Measurements from ENCODE around the gene FRMD3. TPM values are rescaled to one million over a fixed set of nuclear protein-coding genes. Genes with fewer than 3 reads are reported as not detected.
"Not testable (repeated sequence)": the region's sequence is repeated elsewhere in the genome, so short reads cannot be mapped to it uniquely, and the experiment has no call there.

FRMD3 gene
- total RNA-seq, 2 donors from 2014 or later = 2.1 to 4.6 TPM

DNA sequence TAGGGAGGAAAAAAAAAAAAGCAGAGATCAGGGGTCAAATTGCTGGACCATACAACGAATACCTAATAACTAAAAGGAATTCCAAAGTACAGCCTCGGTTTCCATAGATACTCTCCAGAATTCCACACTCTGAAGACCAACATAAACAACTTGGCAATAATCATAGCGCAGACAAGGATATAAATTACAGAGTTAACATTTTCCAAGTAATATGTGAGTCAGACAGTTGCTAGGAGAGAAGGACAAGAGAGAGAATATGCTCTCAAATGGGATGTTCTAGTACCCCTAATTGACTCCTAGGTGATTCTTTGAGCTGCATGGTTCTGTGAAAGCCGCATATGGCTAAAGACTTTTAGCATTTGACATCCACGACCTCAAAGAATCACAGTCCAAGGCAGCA, 165.2 kb downstream of the FRMD3 start:
- intact Hi-C loops (cut with DNase I) = no loop called here
- Histone ChIP-seq H3K4me3 (no peak overlapping the region), H3K4me1 (no peaks in the 10 kb centered on the region), H3K36me3 (replicated peaks in 1 of 2; ENCODE audit: insufficient read depth in 1 of 2, low read depth in 2 of 2) (no peaks in the 10 kb centered on the region), H3K27me3 (no peaks in the 10 kb centered on the region), H3K9me3 (no peaks in the 10 kb centered on the region), H3K27ac (no peak overlapping the region)
- no peak for ATAC-seq
- no peak for DNase-seq
- 60 to 69% methylated on average over 5 of the region's 5 CpGs for WGBS, 2 donors
- no peak for TF ChIP-seq POLR2A (IDR thresholded peaks at IDR 0.05)
- TF ChIP-seq, protein P1, sequence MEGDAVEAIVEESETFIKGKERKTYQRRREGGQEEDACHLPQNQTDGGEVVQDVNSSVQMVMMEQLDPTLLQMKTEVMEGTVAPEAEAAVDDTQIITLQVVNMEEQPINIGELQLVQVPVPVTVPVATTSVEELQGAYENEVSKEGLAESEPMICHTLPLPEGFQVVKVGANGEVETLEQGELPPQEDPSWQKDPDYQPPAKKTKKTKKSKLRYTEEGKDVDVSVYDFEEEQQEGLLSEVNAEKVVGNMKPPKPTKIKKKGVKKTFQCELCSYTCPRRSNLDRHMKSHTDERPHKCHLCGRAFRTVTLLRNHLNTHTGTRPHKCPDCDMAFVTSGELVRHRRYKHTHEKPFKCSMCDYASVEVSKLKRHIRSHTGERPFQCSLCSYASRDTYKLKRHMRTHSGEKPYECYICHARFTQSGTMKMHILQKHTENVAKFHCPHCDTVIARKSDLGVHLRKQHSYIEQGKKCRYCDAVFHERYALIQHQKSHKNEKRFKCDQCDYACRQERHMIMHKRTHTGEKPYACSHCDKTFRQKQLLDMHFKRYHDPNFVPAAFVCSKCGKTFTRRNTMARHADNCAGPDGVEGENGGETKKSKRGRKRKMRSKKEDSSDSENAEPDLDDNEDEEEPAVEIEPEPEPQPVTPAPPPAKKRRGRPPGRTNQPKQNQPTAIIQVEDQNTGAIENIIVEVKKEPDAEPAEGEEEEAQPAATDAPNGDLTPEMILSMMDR (IDR thresholded peaks at IDR 0.05) = no peak

DNA sequence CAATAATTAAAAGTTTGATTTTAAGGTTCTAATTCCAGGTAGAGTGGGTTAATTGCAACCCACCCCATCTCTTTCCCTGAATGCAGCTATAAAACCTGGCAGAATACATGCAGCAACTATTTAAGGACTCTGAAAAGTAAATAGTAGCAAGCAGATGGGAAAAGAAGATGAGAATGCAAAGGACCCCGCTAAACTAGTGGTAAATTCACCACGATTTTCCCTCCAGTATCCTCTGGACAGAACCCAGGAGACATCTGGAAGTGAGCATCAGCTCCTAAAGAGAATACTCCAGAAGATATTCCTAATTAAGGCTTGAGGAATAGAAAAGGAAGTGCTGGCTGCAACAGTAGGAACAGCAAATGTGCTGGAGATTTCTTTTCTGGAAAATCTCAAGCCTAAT, 170.9 kb downstream of the FRMD3 start:
- no peaks in the 10 kb centered on the region for H3K27me3 ChIP-seq
- no peaks in the 10 kb centered on the region for H3K36me3 ChIP-seq (replicated peaks in 1 of 2; ENCODE audit: insufficient read depth in 1 of 2, low read depth in 2 of 2)
- intact Hi-C loops (cut with DNase I) = no loop called here
- ATAC-seq (no peak), DNase-seq (no peak)
- H3K27ac ChIP-seq = no peak overlapping the region
- 52 to 62% methylated on average over 2 of the region's 2 CpGs for WGBS, 2 donors
- peaks cover 5% of the 10 kb centered on the region for H3K4me1 ChIP-seq
- H3K9me3 ChIP-seq = no peaks in the 10 kb centered on the region
- H3K4me3 ChIP-seq = no peak overlapping the region
- TF ChIP-seq, protein P1 (IDR thresholded peaks at IDR 0.05) = no peak
- no peak for TF ChIP-seq POLR2A (IDR thresholded peaks at IDR 0.05)

DNA sequence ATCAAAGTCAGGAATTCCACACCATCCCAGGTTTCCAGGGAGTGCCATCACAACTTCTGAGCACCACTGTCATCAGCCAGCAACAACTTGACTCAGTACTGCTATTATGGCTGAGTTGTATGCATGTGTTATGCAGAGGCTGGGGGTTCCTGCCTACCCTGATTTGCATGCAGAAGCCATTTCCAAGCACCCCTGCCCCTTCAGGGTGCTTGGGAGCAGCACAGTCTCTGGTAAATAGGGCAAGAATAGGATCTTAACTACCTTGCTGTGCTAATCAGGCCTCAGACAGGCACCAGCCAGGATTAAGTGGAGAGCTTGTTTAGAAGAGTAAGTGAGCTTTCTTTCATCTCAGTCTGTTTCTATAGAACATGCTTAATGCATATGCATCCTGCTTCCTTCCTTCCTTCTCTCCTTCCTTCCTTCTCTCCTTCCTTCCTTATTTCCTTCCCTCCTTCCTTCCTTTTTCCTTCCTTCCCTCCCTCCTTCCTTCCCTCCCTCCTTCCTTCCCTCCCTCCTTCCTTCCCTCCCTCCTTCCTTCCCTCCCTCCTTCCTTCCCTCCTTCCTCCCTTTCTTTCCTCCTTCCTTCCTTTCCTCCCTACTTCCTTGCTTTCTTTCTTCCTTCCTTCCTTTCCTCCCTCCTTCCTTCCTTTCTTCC, 175.7 kb downstream of the FRMD3 start:
- H3K9me3 ChIP-seq = no peaks in the 10 kb centered on the region
- TF ChIP-seq, protein P1 (IDR thresholded peaks at IDR 0.05) = no peak
- TF ChIP-seq POLR2A (IDR thresholded peaks at IDR 0.05) = no peak
- intact Hi-C loops (cut with DNase I) = no loop called here
- H3K36me3 ChIP-seq (replicated peaks in 1 of 2; ENCODE audit: insufficient read depth in 1 of 2, low read depth in 2 of 2) = no peaks in the 10 kb centered on the region
- ATAC-seq (no peak), DNase-seq (no peak)
- no peak overlapping the region for H3K4me3 ChIP-seq
- H3K27me3 ChIP-seq = no peaks in the 10 kb centered on the region
- no peak overlapping the region for H3K27ac ChIP-seq
- H3K4me1 ChIP-seq = peaks cover 5% of the 10 kb centered on the region

DNA sequence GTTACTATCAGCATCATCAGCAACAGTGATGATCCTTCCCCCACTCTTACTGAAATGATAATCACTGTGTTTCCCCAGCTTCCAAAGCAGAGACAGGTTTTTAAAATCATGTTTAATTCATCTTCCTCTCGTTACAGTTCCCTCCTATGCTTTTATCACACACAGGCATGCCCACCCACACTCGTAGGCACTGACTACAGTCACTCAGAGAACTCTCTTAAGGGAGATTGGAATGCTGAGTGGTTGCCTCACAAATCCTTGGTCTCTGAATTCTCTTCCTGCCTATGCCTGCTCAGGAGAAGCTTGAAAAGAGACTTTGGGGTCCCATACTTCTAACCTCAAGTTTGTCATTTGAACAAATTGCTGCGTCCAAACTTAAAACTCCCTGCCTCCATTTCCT, 179.2 kb downstream of the FRMD3 start:
- Histone ChIP-seq H3K4me3 (no peak overlapping the region), H3K27ac (no peak overlapping the region), H3K27me3 (no peaks in the 10 kb centered on the region), H3K36me3 (replicated peaks in 1 of 2; ENCODE audit: insufficient read depth in 1 of 2, low read depth in 2 of 2) (no peaks in the 10 kb centered on the region), H3K9me3 (no peaks in the 10 kb centered on the region), H3K4me1 (no peaks in the 10 kb centered on the region)
- DNase-seq (no peak), ATAC-seq (no peak)
- TF ChIP-seq POLR2A (IDR thresholded peaks at IDR 0.05) = no peak
- TF ChIP-seq, protein P1 (IDR thresholded peaks at IDR 0.05) = no peak
- 73 to 86% methylated on average over 3 of the region's 3 CpGs for WGBS, 2 donors
- intact Hi-C loops (cut with DNase I) = no loop called here

DNA sequence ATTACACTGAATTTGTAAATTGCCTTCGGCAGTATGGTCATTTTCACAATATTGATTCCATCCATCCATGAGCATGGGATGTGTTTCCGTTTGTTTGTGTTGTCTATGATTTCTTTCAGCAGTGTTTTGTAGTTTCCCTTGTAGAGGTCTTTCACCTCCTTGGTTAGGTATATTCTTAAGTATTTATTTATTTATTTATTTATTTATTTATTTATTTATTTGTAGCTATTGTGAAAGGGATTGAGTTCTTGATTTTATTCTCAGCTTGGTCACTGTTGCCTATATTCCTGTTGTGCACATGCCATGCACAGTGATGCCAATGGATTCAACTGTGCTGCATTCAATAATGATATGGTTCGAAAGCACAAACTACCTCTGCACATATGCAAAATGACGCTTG, 179.7 kb downstream of the FRMD3 start:
- H3K27ac ChIP-seq; H3K9me3 ChIP-seq; intact Hi-C loops (cut with DNase I); DNase-seq; H3K4me3 ChIP-seq; H3K4me1 ChIP-seq; H3K36me3 ChIP-seq (replicated peaks in 1 of 2; ENCODE audit: insufficient read depth in 1 of 2, low read depth in 2 of 2); H3K27me3 ChIP-seq; ATAC-seq: not testable (repeated sequence)
- WGBS, 2 donors = 93 to 98% methylated on average over 4 of the region's 4 CpGs

Measured in body of pancreas (tissue), 4 donors.